Osteocyte (in vitro differentiated cells): ENCODE results near the gene FUZ. TPM values are rescaled to one million over a fixed set of nuclear protein-coding genes. Genes with fewer than 3 reads are reported as not detected.
A peak's percentile ranks its signal among the peaks of the same experiment; 100 is the strongest.

Experiments used
- DNase-seq: peaks from one replicate; pipeline ENCODE4 v3.0.0; 2021; ENCODE audit warnings: mixed read lengths; ENCODE audit not compliant: unreplicated experiment; ENCODE audit errors: extremely low spot score
- H3K27ac Mint-ChIP-seq: one replicate; pipeline ENCODE4 v1.8.0; 2021; ENCODE audit warnings: mild to moderate bottlenecking, mixed read lengths; ENCODE audit not compliant: unreplicated experiment
- H3K27me3 Mint-ChIP-seq: one replicate; pipeline ENCODE4 v1.8.0; 2021; ENCODE audit warnings: mixed read lengths; ENCODE audit not compliant: unreplicated experiment
- H3K36me3 Mint-ChIP-seq: one replicate; pipeline ENCODE4 v1.8.0; 2021; ENCODE audit warnings: mixed read lengths; ENCODE audit not compliant: unreplicated experiment
- H3K4me1 Mint-ChIP-seq: one replicate; pipeline ENCODE4 v1.8.0; 2021; ENCODE audit warnings: mixed read lengths; ENCODE audit not compliant: unreplicated experiment
- H3K4me3 Mint-ChIP-seq: one replicate; pipeline ENCODE4 v1.8.0; 2021; ENCODE audit warnings: mild to moderate bottlenecking, moderate library complexity, mixed read lengths; ENCODE audit not compliant: unreplicated experiment
- H3K9me3 Mint-ChIP-seq: one replicate; pipeline ENCODE4 v1.8.0; 2021; ENCODE audit warnings: mixed read lengths; ENCODE audit not compliant: unreplicated experiment
- total RNA-seq: library from RNA; stranded (reverse); gene quantifications from 2 replicates; pipeline ENCODE4 v1.2.1, GENCODE V29; 2021
- TF ChIP-seq, protein P1 (sequence below): fragments of 200-600 bp; sonication (generic); IDR thresholded peaks from 2 replicates; pipeline ENCODE4 v1.5.0; 2021; ENCODE audit warnings: antibody characterized with exemption, mild to moderate bottlenecking, moderate library complexity

The FUZ gene
- total RNA-seq, 1 donor from 2014 or later, result 24.4 TPM

GRCh38 chr19:49766007-49766929 is 46.8 kb downstream of the FUZ start:
- peak; percentile 100 for DNase-seq
- Mint-ChIP-seq H3K4me3 (peak overlapping the region; percentile 75), H3K27me3 (no peaks in the 10 kb centered on the region), H3K27ac (peak overlapping the region; percentile 100), H3K9me3 (no peaks in the 10 kb centered on the region), H3K36me3 (peaks cover 2% of the 10 kb centered on the region), H3K4me1 (peaks cover 43% of the 10 kb centered on the region)
- TF ChIP-seq, protein P1, sequence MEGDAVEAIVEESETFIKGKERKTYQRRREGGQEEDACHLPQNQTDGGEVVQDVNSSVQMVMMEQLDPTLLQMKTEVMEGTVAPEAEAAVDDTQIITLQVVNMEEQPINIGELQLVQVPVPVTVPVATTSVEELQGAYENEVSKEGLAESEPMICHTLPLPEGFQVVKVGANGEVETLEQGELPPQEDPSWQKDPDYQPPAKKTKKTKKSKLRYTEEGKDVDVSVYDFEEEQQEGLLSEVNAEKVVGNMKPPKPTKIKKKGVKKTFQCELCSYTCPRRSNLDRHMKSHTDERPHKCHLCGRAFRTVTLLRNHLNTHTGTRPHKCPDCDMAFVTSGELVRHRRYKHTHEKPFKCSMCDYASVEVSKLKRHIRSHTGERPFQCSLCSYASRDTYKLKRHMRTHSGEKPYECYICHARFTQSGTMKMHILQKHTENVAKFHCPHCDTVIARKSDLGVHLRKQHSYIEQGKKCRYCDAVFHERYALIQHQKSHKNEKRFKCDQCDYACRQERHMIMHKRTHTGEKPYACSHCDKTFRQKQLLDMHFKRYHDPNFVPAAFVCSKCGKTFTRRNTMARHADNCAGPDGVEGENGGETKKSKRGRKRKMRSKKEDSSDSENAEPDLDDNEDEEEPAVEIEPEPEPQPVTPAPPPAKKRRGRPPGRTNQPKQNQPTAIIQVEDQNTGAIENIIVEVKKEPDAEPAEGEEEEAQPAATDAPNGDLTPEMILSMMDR, result no peak

DNA sequence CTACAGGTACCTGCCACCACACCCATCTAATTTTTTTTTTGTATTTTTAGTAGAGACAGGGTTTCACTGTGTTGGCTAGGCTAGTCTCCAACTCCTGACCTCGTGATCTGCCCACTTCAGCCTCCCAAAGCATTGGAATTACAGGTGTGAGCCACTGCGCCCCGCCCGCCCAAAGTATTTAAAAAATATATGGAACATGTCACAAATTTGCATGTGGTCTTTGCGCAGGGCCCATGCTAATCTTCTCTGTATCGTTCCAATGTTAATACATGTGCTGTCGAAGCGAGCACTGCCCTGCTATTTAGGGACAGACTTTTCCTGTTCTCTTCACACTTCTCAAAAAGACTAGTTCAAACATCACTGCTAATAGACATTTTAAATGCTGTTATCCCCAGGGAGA is 48.8 kb downstream of the FUZ start:
- TF ChIP-seq, protein P1, result no peak
- H3K27me3 Mint-ChIP-seq, result no peaks in the 10 kb centered on the region
- peaks cover 42% of the 10 kb centered on the region for H3K4me1 Mint-ChIP-seq
- H3K9me3 Mint-ChIP-seq, result no peaks in the 10 kb centered on the region
- H3K4me3 Mint-ChIP-seq, result no peak overlapping the region
- peak overlapping the region; percentile 100 for H3K27ac Mint-ChIP-seq
- no peak for DNase-seq
- no peaks in the 10 kb centered on the region for H3K36me3 Mint-ChIP-seq

DNA sequence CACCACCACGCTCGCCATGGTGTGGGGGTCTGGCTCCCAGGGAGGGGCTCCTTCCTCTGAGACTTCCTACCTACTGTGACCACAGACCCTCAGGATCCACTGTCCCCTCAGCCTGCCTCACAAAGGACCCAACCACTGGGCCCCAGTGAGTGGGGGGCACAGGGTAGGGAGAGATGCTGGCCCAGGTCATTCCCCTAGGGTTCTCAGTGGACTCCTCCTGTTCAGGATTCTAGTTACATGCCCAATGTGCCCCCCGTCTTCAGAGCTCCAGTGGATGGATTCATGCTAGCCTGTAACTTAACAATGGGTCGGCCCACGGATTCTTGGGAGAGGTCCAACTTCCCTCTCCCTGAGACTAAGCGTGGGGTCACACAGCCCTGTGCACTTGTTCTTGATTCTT is 49.9 kb downstream of the FUZ start, which contains the start of gene TSKS:
Gene TSKS, minus strand, starts transcription at position 77 of the 400 bp plus-strand sequence. Its CDS starts 59 bp downstream, at position 18.
- no peak within 1 kb of the TSS for H3K4me3 Mint-ChIP-seq
- no peaks in the 10 kb centered on the region for H3K36me3 Mint-ChIP-seq
- H3K27ac Mint-ChIP-seq, result peak within 1 kb of the TSS; percentile 56
- H3K27me3 Mint-ChIP-seq, result no peaks in the 10 kb centered on the region
- no peaks in the 10 kb centered on the region for H3K9me3 Mint-ChIP-seq
- DNase-seq, result no peak
- H3K4me1 Mint-ChIP-seq, result peaks cover 39% of the 10 kb centered on the region
- TF ChIP-seq, protein P1, result no peak

DNA sequence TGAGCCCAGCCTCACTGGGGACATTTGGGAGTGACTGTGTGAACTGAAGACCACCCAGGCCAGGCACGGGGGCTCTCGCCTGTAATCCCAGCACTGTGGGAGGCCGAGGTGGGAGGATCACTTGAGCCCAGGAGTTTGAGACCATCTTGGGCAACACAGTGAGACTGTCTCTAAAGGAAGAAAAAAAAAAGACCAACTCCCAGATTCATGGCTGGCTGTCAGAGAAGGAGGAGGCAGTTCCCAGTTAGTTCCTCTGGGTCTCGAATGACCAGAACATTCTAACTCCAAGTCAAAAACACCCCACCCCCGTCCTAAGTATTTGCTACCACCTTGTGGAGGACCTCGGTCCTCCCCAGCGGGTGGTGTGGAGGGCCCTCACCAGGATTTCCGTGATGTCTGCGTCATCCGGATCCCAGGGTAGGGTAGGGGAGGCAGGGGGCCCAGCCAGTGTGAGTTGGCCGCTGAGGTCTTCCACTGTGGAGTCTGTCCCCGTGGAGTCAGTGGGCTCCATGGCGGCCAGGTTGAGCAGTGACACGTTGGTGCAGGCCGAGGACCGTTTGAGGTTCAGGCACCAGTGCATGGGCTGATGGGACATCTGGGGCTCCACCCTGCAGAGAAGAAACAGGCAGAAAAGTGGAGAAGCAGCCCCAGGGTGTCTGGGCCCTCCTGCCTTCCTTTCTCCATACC is 51.3 kb downstream of the FUZ start:
- DNase-seq, result no peak
- no peak overlapping the region for H3K4me3 Mint-ChIP-seq
- H3K27me3 Mint-ChIP-seq, result no peaks in the 10 kb centered on the region
- peaks cover 40% of the 10 kb centered on the region for H3K4me1 Mint-ChIP-seq
- peak overlapping the region; percentile 66 for H3K27ac Mint-ChIP-seq
- TF ChIP-seq, protein P1, result peak; percentile 11
- H3K36me3 Mint-ChIP-seq, result no peaks in the 10 kb centered on the region
- no peaks in the 10 kb centered on the region for H3K9me3 Mint-ChIP-seq

DNA sequence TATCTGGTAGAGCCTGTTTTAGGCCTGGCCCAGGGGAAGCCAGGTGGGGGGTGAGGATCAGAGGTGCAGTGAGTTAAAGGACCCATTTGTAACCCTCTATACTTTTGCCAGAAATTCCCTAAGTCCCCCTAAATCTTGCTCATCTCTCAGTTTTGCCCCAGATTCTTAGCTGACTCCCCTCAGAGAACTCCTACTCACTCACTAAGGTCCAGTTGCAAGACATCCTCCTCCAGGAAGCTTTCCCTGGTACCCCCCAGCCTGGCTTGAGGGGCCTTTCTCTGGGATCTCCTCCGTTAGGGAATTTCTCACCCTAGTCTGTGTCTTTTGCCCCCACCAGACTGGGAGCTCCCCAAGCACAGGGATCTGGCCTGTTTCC is 51.9 kb downstream of the FUZ start:
- no peak for DNase-seq
- TF ChIP-seq, protein P1, result no peak
- no peaks in the 10 kb centered on the region for H3K27me3 Mint-ChIP-seq
- peaks cover 41% of the 10 kb centered on the region for H3K4me1 Mint-ChIP-seq
- H3K9me3 Mint-ChIP-seq, result peaks cover 2% of the 10 kb centered on the region
- H3K27ac Mint-ChIP-seq, result peak overlapping the region; percentile 66
- no peak overlapping the region for H3K4me3 Mint-ChIP-seq
- H3K36me3 Mint-ChIP-seq, result no peaks in the 10 kb centered on the region
